Mucosa of descending colon (tissue), 3 donors: Measurements from ENCODE around the gene TEX26. TPM values are rescaled to one million over a fixed set of nuclear protein-coding genes. Genes with fewer than 3 reads are reported as not detected.

Experiments
- ATAC-seq: fragments of 200-7000 bp; cut with Tn5 transposase; one replicate; pipeline ENCODE4 v1.9.1; 2020; ENCODE audit warnings: mild to moderate bottlenecking, moderate library complexity
- DNase-seq, 3 donors: peaks; one replicate each; pipeline ENCODE4 v3.0.0-alpha.2; 2020
- H3K36me3 ChIP-seq: fragments of 200-600 bp; one replicate; pipeline ENCODE4 v1.8.0; 2021; ENCODE audit warnings: low read depth, mild to moderate bottlenecking
- H3K4me1 ChIP-seq: fragments of 200-600 bp; one replicate; pipeline ENCODE4 v1.8.0; 2021; ENCODE audit warnings: low read depth, mild to moderate bottlenecking
- H3K4me3 ChIP-seq: fragments of 200-600 bp; one replicate; pipeline ENCODE4 v1.8.0; 2021; ENCODE audit warnings: mild to moderate bottlenecking
- H3K9me3 ChIP-seq: fragments of 200-600 bp; one replicate; pipeline ENCODE4 v1.8.0; 2021; ENCODE audit warnings: mild to moderate bottlenecking
- intact Hi-C, 2 donors: fragments of 100-400 bp; cut with DNase I in 1 of 2; cut with micrococcal nuclease in 1 of 2; formaldehyde crosslinking; loops; one replicate each; pipeline versions ENCODE4 v1.11.0 to v1.11.1; 2022; cut with DNase I, micrococcal nuclease
- total RNA-seq, 3 donors: library from RNA; stranded (reverse); fragmentation: NEBNext Ultra II Directional in 2 of 3; extraction: Animal tissue kit (Norgen Biotek cat#: 25700) in 2 of 3; gene quantifications; one replicate each; pipeline versions ENCODE4 v1.2.1 to v1.2.4, GENCODE V29; 2021 to 2023
- TF ChIP-seq, protein P1 (sequence below): fragments of 200-600 bp; IDR thresholded peaks from one replicate; pipeline ENCODE4 v1.8.0; 2022; ENCODE audit warnings: antibody characterized with exemption, mild to moderate bottlenecking
- donor health status: DM: no; HTN: no; CAD: no; lungs with moderate emphysema.
- donor health status: DM: no; HTN: no; CAD: no.
- donor health status: DM: no; HTN: yes; CAD: no.

TEX26 gene
- total RNA-seq, 3 donors from 2014 or later, result not detected

- Histone ChIP-seq H3K4me3 (no peak overlapping the region), H3K4me1 (peaks cover 8% of the 10 kb centered on the region), H3K36me3 (no peaks in the 10 kb centered on the region), H3K9me3 (no peaks in the 10 kb centered on the region)
- no peak for ATAC-seq
- no peak for DNase-seq
- intact Hi-C loops, result no loop called here
- TF ChIP-seq, protein P1, sequence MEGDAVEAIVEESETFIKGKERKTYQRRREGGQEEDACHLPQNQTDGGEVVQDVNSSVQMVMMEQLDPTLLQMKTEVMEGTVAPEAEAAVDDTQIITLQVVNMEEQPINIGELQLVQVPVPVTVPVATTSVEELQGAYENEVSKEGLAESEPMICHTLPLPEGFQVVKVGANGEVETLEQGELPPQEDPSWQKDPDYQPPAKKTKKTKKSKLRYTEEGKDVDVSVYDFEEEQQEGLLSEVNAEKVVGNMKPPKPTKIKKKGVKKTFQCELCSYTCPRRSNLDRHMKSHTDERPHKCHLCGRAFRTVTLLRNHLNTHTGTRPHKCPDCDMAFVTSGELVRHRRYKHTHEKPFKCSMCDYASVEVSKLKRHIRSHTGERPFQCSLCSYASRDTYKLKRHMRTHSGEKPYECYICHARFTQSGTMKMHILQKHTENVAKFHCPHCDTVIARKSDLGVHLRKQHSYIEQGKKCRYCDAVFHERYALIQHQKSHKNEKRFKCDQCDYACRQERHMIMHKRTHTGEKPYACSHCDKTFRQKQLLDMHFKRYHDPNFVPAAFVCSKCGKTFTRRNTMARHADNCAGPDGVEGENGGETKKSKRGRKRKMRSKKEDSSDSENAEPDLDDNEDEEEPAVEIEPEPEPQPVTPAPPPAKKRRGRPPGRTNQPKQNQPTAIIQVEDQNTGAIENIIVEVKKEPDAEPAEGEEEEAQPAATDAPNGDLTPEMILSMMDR, result no peak
Observed at GRCh38 chr13:30910676-30911075, 21.8 kb upstream of the TEX26 start.

- TF ChIP-seq, protein P1, result no peak
- DNase-seq (no peak), ATAC-seq (no peak)
- H3K4me1 ChIP-seq, result no peaks in the 10 kb centered on the region
- H3K4me3 ChIP-seq, result no peak overlapping the region
- no peaks in the 10 kb centered on the region for H3K9me3 ChIP-seq
- H3K36me3 ChIP-seq, result no peaks in the 10 kb centered on the region
- intact Hi-C loops, result no loop called here
Observed at GRCh38 chr13:30915691-30916541, 16.5 kb upstream of the TEX26 start.

GRCh38 chr13:30916991-30917390, 15.5 kb upstream of the TEX26 start:
- Histone ChIP-seq H3K4me1 (no peaks in the 10 kb centered on the region), H3K4me3 (no peak overlapping the region), H3K36me3 (no peaks in the 10 kb centered on the region), H3K9me3 (no peaks in the 10 kb centered on the region)
- intact Hi-C loops, result no loop called here
- no peak for DNase-seq
- TF ChIP-seq, protein P1, result no peak
- ATAC-seq, result no peak

DNA sequence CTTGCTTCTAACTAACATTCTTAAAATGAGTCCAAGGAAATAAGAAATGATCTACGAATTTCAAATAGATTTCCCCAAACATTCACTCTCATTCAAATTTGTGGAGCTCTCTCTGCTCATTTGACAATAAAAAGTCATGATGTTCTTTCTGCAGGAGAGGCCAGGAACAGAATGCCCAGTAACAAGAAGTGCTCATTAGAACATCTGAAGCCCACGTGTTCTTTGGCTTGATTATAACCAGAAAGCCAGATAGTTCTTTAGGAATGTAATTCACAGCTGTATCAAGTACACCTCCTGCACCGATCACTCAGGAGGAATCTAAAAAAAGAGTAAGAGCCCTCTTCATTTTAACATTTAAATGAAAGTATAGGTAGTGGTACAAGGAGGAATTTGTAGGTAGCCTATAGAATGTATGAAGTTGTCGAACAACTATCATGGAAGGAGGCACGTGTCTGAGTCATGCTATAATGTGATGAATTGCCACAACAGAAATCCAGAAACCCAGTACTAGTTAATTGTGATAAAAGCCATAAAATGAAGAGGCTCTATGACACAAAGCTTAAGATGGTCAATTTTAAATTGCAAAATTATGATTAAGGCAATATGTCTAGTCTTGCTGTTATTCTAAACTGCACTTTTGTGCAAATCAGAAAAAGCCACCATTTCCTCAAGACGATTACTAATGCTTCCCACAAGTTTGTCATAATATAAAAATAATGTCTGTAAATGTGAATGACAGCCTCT, 13.6 kb upstream of the TEX26 start:
- Histone ChIP-seq H3K4me1 (no peaks in the 10 kb centered on the region), H3K4me3 (no peak overlapping the region), H3K36me3 (no peaks in the 10 kb centered on the region), H3K9me3 (no peaks in the 10 kb centered on the region)
- intact Hi-C loops, result no loop called here
- ATAC-seq, result no peak
- DNase-seq, result no peak
- TF ChIP-seq, protein P1, result no peak

- H3K4me1 ChIP-seq, result no peaks in the 10 kb centered on the region
- H3K9me3 ChIP-seq, result no peaks in the 10 kb centered on the region
- ATAC-seq, result no peak
- no peak overlapping the region for H3K4me3 ChIP-seq
- TF ChIP-seq, protein P1, result no peak
- H3K36me3 ChIP-seq, result no peaks in the 10 kb centered on the region
- intact Hi-C loops, result no loop called here
- DNase-seq, result no peak
Observed at GRCh38 chr13:30920162-30920909, 12.1 kb upstream of the TEX26 start.
